HepG2 (cell line): ENCODE measurements around the gene CSMD2. TPM values are rescaled to one million over a fixed set of nuclear protein-coding genes. Genes with fewer than 3 reads are reported as not detected.

ENCODE experiments used
- ATAC-seq: fragments of 200-7000 bp; cut with Tn5 transposase; 3 replicates; pipeline ENCODE4 v1.9.1; 2020; ENCODE audit warnings: mild to moderate bottlenecking, moderate library complexity
- BruUV-seq: library from RNA; stranded (reverse); fragments of 400-500 nt; replicated peaks from 2 replicates; lab custom pipeline; 2021; lab: Mats Ljungman, UMichigan
- CTCF ChIA-PET: fragments of 300-600 bp; formaldehyde crosslinking; extraction: SDS; loops from one replicate; lab custom pipeline; 2021; ENCODE audit warnings: low total read pairs, inconsistent platforms, low intra/inter-chr PET ratio; lab: Yijun Ruan, JAX
- POLR2A ChIA-PET: fragments of 350-600 bp; sonication (Branson Sonifier 250); formaldehyde crosslinking; loops from one replicate; lab custom pipeline; 2020; ENCODE audit warnings: antibody characterized with exemption, inconsistent platforms; lab: Yijun Ruan, JAX
- DNase-seq: peaks from one replicate; pipeline ENCODE4 v3.0.0-alpha.2; 2015; ENCODE audit warnings: low spot score
- FAIRE-seq: peaks from 3 replicates; lab custom pipeline; 2011; peaks lifted over from hg19 to GRCh38; lab: Jason Lieb, UNC
- H2AFZ ChIP-seq: one replicate; pipeline ENCODE4 v1.6.1; 2011; ENCODE audit warnings: low read length, inconsistent platforms
- H3K27ac ChIP-seq: fragments of 300-600 bp; 3 replicates; pipeline ENCODE4 v1.8.0; 2011; ENCODE audit warnings: mixed run types, mild to moderate bottlenecking, mixed read lengths, low read length, inconsistent platforms; ENCODE audit not compliant: insufficient read depth; ENCODE audit errors: extremely low read length
- H3K27me3 ChIP-seq, 2 experiments: fragments of 200-600 bp in 1 of 2; 2 replicates in 1 of 2; 3 replicates in 1 of 2; pipeline versions ENCODE4 v1.6.0 to v1.8.0; 2011; ENCODE audit warnings: low read length in 2 of 2, mild to moderate bottlenecking in 2 of 2, moderate library complexity in 2 of 2, inconsistent platforms in 1 of 2; ENCODE audit not compliant: insufficient read depth in 2 of 2, control insufficient read depth in 1 of 2
- H3K36me3 ChIP-seq, 2 experiments: fragments of 200-600 bp in 1 of 2; replicated peaks in 1 of 2; 2 replicates in 1 of 2; 3 replicates in 1 of 2; pipeline versions ENCODE4 v1.5.1 to v1.8.0; 2011; ENCODE audit warnings: low read length in 2 of 2, inconsistent platforms in 1 of 2; ENCODE audit not compliant: insufficient read depth in 2 of 2, control insufficient read depth in 1 of 2
- H3K4me1 ChIP-seq: 2 replicates; pipeline ENCODE4 v1.5.1; 2012; ENCODE audit warnings: low read length, inconsistent platforms; ENCODE audit not compliant: insufficient read depth
- H3K4me2 ChIP-seq: 2 replicates; pipeline ENCODE4 v1.6.0; 2011; ENCODE audit warnings: low read depth, low read length, inconsistent platforms
- H3K4me3 ChIP-seq, 3 experiments: fragments of 200-600 bp in 1 of 3; sonication (generic), shearing (Covaris generic) in 1 of 3; replicated peaks in 1 of 3; 2 replicates each; pipeline ENCODE4 v1.5.1; 2011 to 2016; ENCODE audit warnings: low read length in 3 of 3, inconsistent platforms in 2 of 3, low read depth in 2 of 3, mild to moderate bottlenecking in 2 of 3, control low read depth in 1 of 3, mixed read lengths in 1 of 3; ENCODE audit not compliant: insufficient read depth in 1 of 3
- H3K79me2 ChIP-seq: one replicate; pipeline ENCODE4 v1.6.1; 2011; ENCODE audit warnings: low read length, inconsistent platforms; ENCODE audit not compliant: insufficient read depth
- H3K9ac ChIP-seq: 2 replicates; pipeline ENCODE4 v1.6.0; 2011; ENCODE audit warnings: mild to moderate bottlenecking, low read depth, low read length, inconsistent platforms; ENCODE audit not compliant: insufficient read depth
- H3K9me3 ChIP-seq: 2 replicates; pipeline ENCODE4 v1.5.1; 2012; ENCODE audit warnings: mild to moderate bottlenecking, low read length
- H4K20me1 ChIP-seq: 2 replicates; pipeline ENCODE4 v1.6.0; 2011; ENCODE audit warnings: inconsistent platforms, mild to moderate bottlenecking, low read length, moderate library complexity; ENCODE audit not compliant: insufficient read depth
- IKZF4 ChIP-seq: sonication (generic); formaldehyde crosslinking; IDR thresholded peaks from 2 replicates; pipeline ENCODE4 v1.5.1; 2020; ENCODE audit warnings: borderline replicate concordance, mild to moderate bottlenecking, low read depth, missing genetic modification reagents; ENCODE audit errors: not compliant biosample characterization
- PHF5A ChIP-seq: IDR thresholded peaks from one replicate; pipeline ENCODE4 v1.6.1; 2018; ENCODE audit warnings: low read depth, missing genetic modification reagents; ENCODE audit not compliant: unreplicated experiment
- ZFP36L1 ChIP-seq: sonication (generic); formaldehyde crosslinking; IDR thresholded peaks from 2 replicates; pipeline ENCODE4 v1.8.0; 2022; ENCODE audit warnings: mild to moderate bottlenecking, missing genetic modification reagents, moderate library complexity
- ZNF460 ChIP-seq: sonication (generic); formaldehyde crosslinking; IDR thresholded peaks from 2 replicates; pipeline ENCODE4 v1.5.1; 2020; ENCODE audit warnings: missing genetic modification reagents, mild to moderate bottlenecking, borderline replicate concordance
- ZNF75D ChIP-seq: sonication (generic); formaldehyde crosslinking; IDR thresholded peaks from 2 replicates; pipeline ENCODE4 v1.8.1; 2023; ENCODE audit warnings: missing genetic modification reagents, mild to moderate bottlenecking, borderline replicate concordance
- ZNF766 ChIP-seq: sonication (generic); formaldehyde crosslinking; IDR thresholded peaks from 2 replicates; pipeline ENCODE4 v1.5.0; 2020; ENCODE audit warnings: missing genetic modification reagents, borderline replicate concordance
- WGBS: methylation state at CpG from one replicate; pipeline ENCODE4 v1.1.6; 2017; ENCODE audit warnings: low lambda C conversion rate; 5-methylcytosine and 5-hydroxymethylcytosine counted together
- in situ Hi-C: cut with HindIII; loops from 2 replicates; pipeline ENCODE4 v1.10.0; 2017; ENCODE audit warnings: low pct_unique_long_range_greater_than_20kb; ENCODE audit not compliant: extremely low pct_ligation_motif_present
- intact Hi-C: fragments of 100-400 bp; cut with micrococcal nuclease; formaldehyde crosslinking; loops from one replicate; pipeline ENCODE4 v1.10.0; 2022; ENCODE audit not compliant: unreplicated experiment
- polyA plus RNA-seq, 8 experiments: library from polyadenylated mRNA; depleted of rRNA in 3 of 8; stranded (reverse) in 7 of 8; unstranded in 1 of 8; fragments of >200 nt; fragmentation: Illumina TruSeq in 4 of 8; extraction: Trizol in 4 of 8; gene quantifications; 2 replicates each; pipeline versions ENCODE4 v1.2.1 to v1.2.3, GENCODE V29; 2011 to 2016; ENCODE audit warnings: low read depth in 4 of 8, missing spikeins in 1 of 8, mixed read lengths in 1 of 8; ENCODE audit not compliant: insufficient read depth in 1 of 8
- total RNA-seq, 5 experiments: library from RNA; depleted of rRNA; stranded (reverse); fragments of >200 nt; fragmentation: Illumina TruSeq; extraction: Trizol; gene quantifications; 2 replicates each; pipeline ENCODE4 v1.2.3, GENCODE V29; 2016; ENCODE audit warnings: low read depth in 1 of 5
- TF ChIP-seq, protein P1 (sequence below): sonication (generic); formaldehyde crosslinking; IDR thresholded peaks from 2 replicates; pipeline ENCODE4 v1.5.1; 2020; ENCODE audit warnings: missing genetic modification reagents, mild to moderate bottlenecking, borderline replicate concordance
- TF ChIP-seq, protein P2 (sequence below): sonication (generic); formaldehyde crosslinking; IDR thresholded peaks from 2 replicates; pipeline ENCODE4 v1.4.0; 2020; ENCODE audit warnings: missing genetic modification reagents, borderline replicate concordance
- TF ChIP-seq, protein P3 (sequence below): sonication (generic); formaldehyde crosslinking; IDR thresholded peaks from 2 replicates; pipeline ENCODE4 v1.4.0; 2020; ENCODE audit warnings: missing genetic modification reagents
- TF ChIP-seq, protein P4 (sequence below): IDR thresholded peaks from 2 replicates; pipeline ENCODE4 v1.6.1; 2016; ENCODE audit warnings: control low read depth

The CSMD2 gene
- total and polyA plus RNA-seq, 2 of the 13 experiments (the other 11 are each of a cell fraction or from before 2014, with no cell fraction given): not detected

DNA sequence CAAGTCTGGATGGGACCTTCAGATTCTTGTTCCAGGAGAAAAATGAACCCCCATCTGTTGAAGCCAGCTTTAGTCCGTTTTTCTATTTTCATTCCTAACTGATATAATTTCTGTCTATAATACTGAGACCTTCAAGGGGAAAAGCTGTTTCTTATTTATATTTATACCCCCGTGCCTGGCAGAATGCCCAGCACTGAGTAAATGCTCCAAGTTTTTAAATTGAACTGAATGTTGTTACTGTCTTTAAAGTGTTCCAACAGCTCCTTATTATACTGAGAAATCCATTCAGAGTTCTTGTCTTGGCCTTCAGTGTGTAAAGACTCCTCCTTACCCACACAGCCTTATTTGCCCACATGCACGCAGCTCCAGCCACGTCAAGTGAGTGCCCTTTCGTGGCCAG lies 479.8 kb downstream of the CSMD2 start:
- DNase-seq: no peak

More for the DNA sequence above, 479.8 kb downstream of the CSMD2 start:
- FAIRE-seq: no peak
- H3K9ac ChIP-seq: no peak overlapping the region
- in situ Hi-C loops: no loop called here
- H3K27me3 ChIP-seq: peaks cover 1 to 6% of the 10 kb centered on the region in 2 experiments; a peak in 1 of 5 replicates
- POLR2A ChIA-PET: no interaction called here
- no TSS peak for BruUV-seq
- no peaks in the 10 kb centered on the region for H3K79me2 ChIP-seq
- no peak overlapping the region for H3K27ac ChIP-seq
- H3K4me1 ChIP-seq: no peaks in the 10 kb centered on the region
- WGBS: 0% methylated on average over 5 of the region's 5 CpGs
- TF ChIP-seq, protein P1, sequence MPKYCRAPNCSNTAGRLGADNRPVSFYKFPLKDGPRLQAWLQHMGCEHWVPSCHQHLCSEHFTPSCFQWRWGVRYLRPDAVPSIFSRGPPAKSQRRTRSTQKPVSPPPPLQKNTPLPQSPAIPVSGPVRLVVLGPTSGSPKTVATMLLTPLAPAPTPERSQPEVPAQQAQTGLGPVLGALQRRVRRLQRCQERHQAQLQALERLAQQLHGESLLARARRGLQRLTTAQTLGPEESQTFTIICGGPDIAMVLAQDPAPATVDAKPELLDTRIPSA (CRISPR knock-in tag): no peak
- TF ChIP-seq ZNF766 (no peak), ZNF460 (CRISPR knock-in tag) (no peak), PHF5A (no peak), ZNF75D (CRISPR knock-in tag) (no peak), IKZF4 (CRISPR knock-in tag) (no peak), ZFP36L1 (CRISPR knock-in tag) (no peak)
- TF ChIP-seq, protein P2, sequence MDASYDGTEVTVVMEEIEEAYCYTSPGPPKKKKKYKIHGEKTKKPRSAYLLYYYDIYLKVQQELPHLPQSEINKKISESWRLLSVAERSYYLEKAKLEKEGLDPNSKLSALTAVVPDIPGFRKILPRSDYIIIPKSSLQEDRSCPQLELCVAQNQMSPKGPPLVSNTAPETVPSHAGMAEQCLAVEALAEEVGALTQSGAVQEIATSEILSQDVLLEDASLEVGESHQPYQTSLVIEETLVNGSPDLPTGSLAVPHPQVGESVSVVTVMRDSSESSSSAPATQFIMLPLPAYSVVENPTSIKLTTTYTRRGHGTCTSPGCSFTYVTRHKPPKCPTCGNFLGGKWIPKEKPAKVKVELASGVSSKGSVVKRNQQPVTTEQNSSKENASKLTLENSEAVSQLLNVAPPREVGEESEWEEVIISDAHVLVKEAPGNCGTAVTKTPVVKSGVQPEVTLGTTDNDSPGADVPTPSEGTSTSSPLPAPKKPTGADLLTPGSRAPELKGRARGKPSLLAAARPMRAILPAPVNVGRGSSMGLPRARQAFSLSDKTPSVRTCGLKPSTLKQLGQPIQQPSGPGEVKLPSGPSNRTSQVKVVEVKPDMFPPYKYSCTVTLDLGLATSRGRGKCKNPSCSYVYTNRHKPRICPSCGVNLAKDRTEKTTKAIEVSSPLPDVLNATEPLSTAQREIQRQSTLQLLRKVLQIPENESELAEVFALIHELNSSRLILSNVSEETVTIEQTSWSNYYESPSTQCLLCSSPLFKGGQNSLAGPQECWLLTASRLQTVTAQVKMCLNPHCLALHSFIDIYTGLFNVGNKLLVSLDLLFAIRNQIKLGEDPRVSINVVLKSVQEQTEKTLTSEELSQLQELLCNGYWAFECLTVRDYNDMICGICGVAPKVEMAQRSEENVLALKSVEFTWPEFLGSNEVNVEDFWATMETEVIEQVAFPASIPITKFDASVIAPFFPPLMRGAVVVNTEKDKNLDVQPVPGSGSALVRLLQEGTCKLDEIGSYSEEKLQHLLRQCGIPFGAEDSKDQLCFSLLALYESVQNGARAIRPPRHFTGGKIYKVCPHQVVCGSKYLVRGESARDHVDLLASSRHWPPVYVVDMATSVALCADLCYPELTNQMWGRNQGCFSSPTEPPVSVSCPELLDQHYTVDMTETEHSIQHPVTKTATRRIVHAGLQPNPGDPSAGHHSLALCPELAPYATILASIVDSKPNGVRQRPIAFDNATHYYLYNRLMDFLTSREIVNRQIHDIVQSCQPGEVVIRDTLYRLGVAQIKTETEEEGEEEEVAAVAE (CRISPR knock-in tag): no peak
- TF ChIP-seq, protein P3, sequence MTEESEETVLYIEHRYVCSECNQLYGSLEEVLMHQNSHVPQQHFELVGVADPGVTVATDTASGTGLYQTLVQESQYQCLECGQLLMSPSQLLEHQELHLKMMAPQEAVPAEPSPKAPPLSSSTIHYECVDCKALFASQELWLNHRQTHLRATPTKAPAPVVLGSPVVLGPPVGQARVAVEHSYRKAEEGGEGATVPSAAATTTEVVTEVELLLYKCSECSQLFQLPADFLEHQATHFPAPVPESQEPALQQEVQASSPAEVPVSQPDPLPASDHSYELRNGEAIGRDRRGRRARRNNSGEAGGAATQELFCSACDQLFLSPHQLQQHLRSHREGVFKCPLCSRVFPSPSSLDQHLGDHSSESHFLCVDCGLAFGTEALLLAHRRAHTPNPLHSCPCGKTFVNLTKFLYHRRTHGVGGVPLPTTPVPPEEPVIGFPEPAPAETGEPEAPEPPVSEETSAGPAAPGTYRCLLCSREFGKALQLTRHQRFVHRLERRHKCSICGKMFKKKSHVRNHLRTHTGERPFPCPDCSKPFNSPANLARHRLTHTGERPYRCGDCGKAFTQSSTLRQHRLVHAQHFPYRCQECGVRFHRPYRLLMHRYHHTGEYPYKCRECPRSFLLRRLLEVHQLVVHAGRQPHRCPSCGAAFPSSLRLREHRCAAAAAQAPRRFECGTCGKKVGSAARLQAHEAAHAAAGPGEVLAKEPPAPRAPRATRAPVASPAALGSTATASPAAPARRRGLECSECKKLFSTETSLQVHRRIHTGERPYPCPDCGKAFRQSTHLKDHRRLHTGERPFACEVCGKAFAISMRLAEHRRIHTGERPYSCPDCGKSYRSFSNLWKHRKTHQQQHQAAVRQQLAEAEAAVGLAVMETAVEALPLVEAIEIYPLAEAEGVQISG (CRISPR knock-in tag): no peak
- TF ChIP-seq, protein P4, sequence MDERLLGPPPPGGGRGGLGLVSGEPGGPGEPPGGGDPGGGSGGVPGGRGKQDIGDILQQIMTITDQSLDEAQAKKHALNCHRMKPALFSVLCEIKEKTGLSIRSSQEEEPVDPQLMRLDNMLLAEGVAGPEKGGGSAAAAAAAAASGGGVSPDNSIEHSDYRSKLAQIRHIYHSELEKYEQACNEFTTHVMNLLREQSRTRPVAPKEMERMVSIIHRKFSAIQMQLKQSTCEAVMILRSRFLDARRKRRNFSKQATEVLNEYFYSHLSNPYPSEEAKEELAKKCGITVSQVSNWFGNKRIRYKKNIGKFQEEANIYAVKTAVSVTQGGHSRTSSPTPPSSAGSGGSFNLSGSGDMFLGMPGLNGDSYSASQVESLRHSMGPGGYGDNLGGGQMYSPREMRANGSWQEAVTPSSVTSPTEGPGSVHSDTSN (CRISPR knock-in tag): no peak
- TF ChIP-seq, all 625 proteins: peak for 0
- Histone ChIP-seq H4K20me1 (no peaks in the 10 kb centered on the region), H3K9me3 (no peaks in the 10 kb centered on the region), H2AFZ (no peak overlapping the region), H3K36me3 (no peaks in the 10 kb centered on the region), H3K4me3 (no peak overlapping the region), H3K4me2 (no peak overlapping the region)
- CTCF ChIA-PET: no interaction called here
- intact Hi-C loops: no loop called here
- no peak for ATAC-seq
